ENCODE results near the gene DBNL. TPM values are rescaled to one million over a fixed set of nuclear protein-coding genes. Genes with fewer than 3 reads are reported as not detected.

Gene DBNL
- total RNA-seq, 1 experiment from 2014 or later: 183 TPM

GRCh38 chr7:44061645-44062179 is 17.2 kb downstream of the DBNL start:
- DNase-seq (ENCODE audit: low read depth): no peak

- DNase-seq (ENCODE audit: low read depth): no peak
These were observed 17.8 kb downstream of the DBNL start for GRCh38 chr7:44062180-44062902.

- no peak for DNase-seq (ENCODE audit: low read depth)
These were observed 18.4 kb downstream of the DBNL start for GRCh38 chr7:44062903-44063295.

- no peak for DNase-seq (ENCODE audit: low read depth)
These were observed 19.0 kb downstream of the DBNL start for GRCh38 chr7:44063547-44063893.

GRCh38 chr7:44063894-44064651 is 19.6 kb downstream of the DBNL start:
- no peak for DNase-seq (ENCODE audit: low read depth)

- DNase-seq (ENCODE audit: low read depth): peak; percentile 55
These were observed 20.4 kb downstream of the DBNL start for GRCh38 chr7:44064791-44065430.

GRCh38 chr7:44065431-44066110 is 21.1 kb downstream of the DBNL start, which contains the start of gene PGAM2:
TSS of gene PGAM2 (minus strand) at chr7:44065567. CDS start at chr7:44065529, 38 bp downstream.
- peak; percentile 60 for DNase-seq (ENCODE audit: low read depth)

- DNase-seq (ENCODE audit: low read depth): no peak
These were observed 21.6 kb downstream of the DBNL start for GRCh38 chr7:44066111-44066460.

- DNase-seq (ENCODE audit: low read depth): no peak
These were observed 22.1 kb downstream of the DBNL start for GRCh38 chr7:44066494-44067063.

- no peak for DNase-seq (ENCODE audit: low read depth)
These were observed 22.8 kb downstream of the DBNL start for GRCh38 chr7:44067064-44067951.

GRCh38 chr7:44068054-44068453 is 23.6 kb downstream of the DBNL start:
- peak; percentile 56 for DNase-seq (ENCODE audit: low read depth)

- DNase-seq (ENCODE audit: low read depth): no peak
These were observed 27.3 kb downstream of the DBNL start for GRCh38 chr7:44071726-44072363.

GRCh38 chr7:44072364-44073231 is 28.1 kb downstream of the DBNL start:
- DNase-seq (ENCODE audit: low read depth): peak; percentile 98

GRCh38 chr7:44073664-44074348 is 29.3 kb downstream of the DBNL start:
- peak; percentile 94 for DNase-seq (ENCODE audit: low read depth)

- DNase-seq (ENCODE audit: low read depth): no peak
These were observed 29.8 kb downstream of the DBNL start for GRCh38 chr7:44074349-44074695.

GRCh38 chr7:44075296-44076075 is 31.0 kb downstream of the DBNL start:
- DNase-seq (ENCODE audit: low read depth): no peak

GRCh38 chr7:44076101-44076895 is 31.8 kb downstream of the DBNL start:
- DNase-seq (ENCODE audit: low read depth): no peak
